Measurements from ENCODE around the gene URM1.

Gene URM1

GRCh38 chr9:128434340-128434739 is 63.2 kb downstream of the URM1 start:
- Histone ChIP-seq H3K36me3 (ENCODE audit: control insufficient read depth in 2 of 2, insufficient read depth in 2 of 2, low read length in 2 of 2) (peaks cover 0 to 5% of the 10 kb centered on the region in 2 donors), H3K4me1 (ENCODE audit: control insufficient read depth, insufficient read depth, low read length) (peaks cover 8% of the 10 kb centered on the region), H3K27me3 (ENCODE audit: control insufficient read depth in 1 of 2, insufficient read depth in 2 of 2, low read length in 2 of 2) (no peaks in the 10 kb centered on the region), H3K9ac (ENCODE audit: low read length in 2 of 2) (no peak overlapping the region), H3K4me3 (ENCODE audit: low read length in 2 of 2) (no peak overlapping the region), H3K27ac (ENCODE audit: low read length) (no peak overlapping the region), H3K9me3 (ENCODE audit: control insufficient read depth in 2 of 2, low read length in 2 of 2) (no peaks in the 10 kb centered on the region)

- no peak overlapping the region for H3K27ac ChIP-seq (ENCODE audit: low read length)
- H3K27me3 ChIP-seq (ENCODE audit: control insufficient read depth in 1 of 2, insufficient read depth in 2 of 2, low read length in 2 of 2) = no peaks in the 10 kb centered on the region
- H3K9me3 ChIP-seq (ENCODE audit: control insufficient read depth in 2 of 2, low read length in 2 of 2) = no peaks in the 10 kb centered on the region
- H3K4me3 ChIP-seq (ENCODE audit: low read length in 2 of 2) = no peak overlapping the region
- no peak overlapping the region for H3K9ac ChIP-seq (ENCODE audit: low read length in 2 of 2)
- peaks cover 0 to 5% of the 10 kb centered on the region in 2 donors for H3K36me3 ChIP-seq (ENCODE audit: control insufficient read depth in 2 of 2, insufficient read depth in 2 of 2, low read length in 2 of 2)
- H3K4me1 ChIP-seq (ENCODE audit: control insufficient read depth, insufficient read depth, low read length) = peaks cover 8% of the 10 kb centered on the region
These were observed 64.4 kb downstream of the URM1 start for GRCh38 chr9:128435611-128436010.

- Histone ChIP-seq H3K4me1 (ENCODE audit: control insufficient read depth, insufficient read depth, low read length) (peaks cover 8% of the 10 kb centered on the region), H3K27me3 (ENCODE audit: control insufficient read depth in 1 of 2, insufficient read depth in 2 of 2, low read length in 2 of 2) (peaks cover 3 to 4% of the 10 kb centered on the region in 2 donors), H3K4me3 (ENCODE audit: low read length in 2 of 2) (no peak overlapping the region), H3K9me3 (ENCODE audit: control insufficient read depth in 2 of 2, low read length in 2 of 2) (no peaks in the 10 kb centered on the region), H3K36me3 (ENCODE audit: control insufficient read depth in 2 of 2, insufficient read depth in 2 of 2, low read length in 2 of 2) (peaks cover 0 to 4% of the 10 kb centered on the region in 2 donors), H3K27ac (ENCODE audit: low read length) (no peak overlapping the region), H3K9ac (ENCODE audit: low read length in 2 of 2) (no peak overlapping the region)
These were observed 67.4 kb downstream of the URM1 start for GRCh38 chr9:128438343-128439109.

GRCh38 chr9:128439273-128439672 is 68.1 kb downstream of the URM1 start:
- no peaks in the 10 kb centered on the region for H3K9me3 ChIP-seq (ENCODE audit: control insufficient read depth in 2 of 2, low read length in 2 of 2)
- peaks cover 0 to 4% of the 10 kb centered on the region in 2 donors for H3K36me3 ChIP-seq (ENCODE audit: control insufficient read depth in 2 of 2, insufficient read depth in 2 of 2, low read length in 2 of 2)
- peaks cover 8% of the 10 kb centered on the region for H3K4me1 ChIP-seq (ENCODE audit: control insufficient read depth, insufficient read depth, low read length)
- H3K4me3 ChIP-seq (ENCODE audit: low read length in 2 of 2) = no peak overlapping the region
- H3K9ac ChIP-seq (ENCODE audit: low read length in 2 of 2) = no peak overlapping the region
- H3K27ac ChIP-seq (ENCODE audit: low read length) = no peak overlapping the region
- H3K27me3 ChIP-seq (ENCODE audit: control insufficient read depth in 1 of 2, insufficient read depth in 2 of 2, low read length in 2 of 2) = peaks cover 3 to 4% of the 10 kb centered on the region in 2 donors
